Measurements from ENCODE around the gene SPOPL. TPM values are rescaled to one million over a fixed set of nuclear protein-coding genes. Genes with fewer than 3 reads are reported as not detected.
"Not testable (repeated sequence)": the region's sequence is repeated elsewhere in the genome, so short reads cannot be mapped to it uniquely, and the experiment has no call there.

SPOPL gene
- total RNA-seq, 2 donors from 2014 or later: 19.7 to 24.9 TPM

GRCh38 chr2:138521821-138522220 is 20.3 kb downstream of the SPOPL start:
- Histone ChIP-seq H3K27ac (no peak overlapping the region), H3K36me3 (no peaks in the 10 kb centered on the region), H3K9me3 (no peaks in the 10 kb centered on the region), H3K27me3 (replicated peaks; ENCODE audit: insufficient read depth) (no peaks in the 10 kb centered on the region), H3K4me1 (replicated peaks) (no peaks in the 10 kb centered on the region), H3K4me3 (no peak overlapping the region)
- DNase-seq (ENCODE audit: low spot score): no peak
- intact Hi-C loops (cut with DNase I): no loop called here
- TF ChIP-seq POLR2A (IDR thresholded peaks at IDR 0.05) (no peak), POLR2AphosphoS5 (IDR thresholded peaks at IDR 0.05) (no peak), CTCF (IDR thresholded peaks at IDR 0.05) (no peak)
- WGBS: 84% methylated on average over 5 of the region's 5 CpGs

- H3K27ac ChIP-seq: no peak overlapping the region
- H3K27me3 ChIP-seq (replicated peaks; ENCODE audit: insufficient read depth): no peaks in the 10 kb centered on the region
- intact Hi-C loops (cut with DNase I): no loop called here
- no peak for TF ChIP-seq POLR2AphosphoS5 (IDR thresholded peaks at IDR 0.05)
- no peak for TF ChIP-seq CTCF (IDR thresholded peaks at IDR 0.05)
- no peak for TF ChIP-seq POLR2A (IDR thresholded peaks at IDR 0.05)
- no peaks in the 10 kb centered on the region for H3K36me3 ChIP-seq
- H3K9me3 ChIP-seq: no peaks in the 10 kb centered on the region
- 86% methylated on average over 3 of the region's 3 CpGs for WGBS
- DNase-seq (ENCODE audit: low spot score): no peak
- no peak overlapping the region for H3K4me3 ChIP-seq
- H3K4me1 ChIP-seq (replicated peaks): no peaks in the 10 kb centered on the region
These were observed 21.0 kb downstream of the SPOPL start for GRCh38 chr2:138522556-138522955.

GRCh38 chr2:138523018-138523672 is 21.6 kb downstream of the SPOPL start:
- H3K4me3 ChIP-seq; H3K4me1 ChIP-seq (replicated peaks); H3K27me3 ChIP-seq (replicated peaks; ENCODE audit: insufficient read depth); H3K36me3 ChIP-seq; H3K9me3 ChIP-seq; intact Hi-C loops (cut with DNase I); H3K27ac ChIP-seq; DNase-seq (ENCODE audit: low spot score): not testable (repeated sequence)
- 88% methylated on average over 7 of the region's 7 CpGs for WGBS

GRCh38 chr2:138523673-138524042 is 22.1 kb downstream of the SPOPL start:
- H3K27ac ChIP-seq; H3K36me3 ChIP-seq; H3K4me3 ChIP-seq; intact Hi-C loops (cut with DNase I); H3K27me3 ChIP-seq (replicated peaks; ENCODE audit: insufficient read depth); H3K4me1 ChIP-seq (replicated peaks); DNase-seq (ENCODE audit: low spot score); H3K9me3 ChIP-seq: not testable (repeated sequence)
- WGBS: 82% methylated on average over 3 of the region's 3 CpGs

GRCh38 chr2:138524353-138524752 is 22.8 kb downstream of the SPOPL start:
- H3K9me3 ChIP-seq; H3K4me3 ChIP-seq; H3K36me3 ChIP-seq; H3K4me1 ChIP-seq (replicated peaks); H3K27ac ChIP-seq; H3K27me3 ChIP-seq (replicated peaks; ENCODE audit: insufficient read depth); DNase-seq (ENCODE audit: low spot score); intact Hi-C loops (cut with DNase I): not testable (repeated sequence)
- 97% methylated on average over 1 of the region's 1 CpG for WGBS

- WGBS: 43% methylated on average over 3 of the region's 3 CpGs
- Histone ChIP-seq H3K27ac (no peak overlapping the region), H3K36me3 (no peaks in the 10 kb centered on the region), H3K27me3 (replicated peaks; ENCODE audit: insufficient read depth) (no peaks in the 10 kb centered on the region), H3K9me3 (no peaks in the 10 kb centered on the region), H3K4me1 (replicated peaks) (no peaks in the 10 kb centered on the region), H3K4me3 (no peak overlapping the region)
- TF ChIP-seq CTCF (IDR thresholded peaks at IDR 0.05) (no peak), POLR2AphosphoS5 (IDR thresholded peaks at IDR 0.05) (no peak), POLR2A (IDR thresholded peaks at IDR 0.05) (no peak)
- no peak for DNase-seq (ENCODE audit: low spot score)
- intact Hi-C loops (cut with DNase I): no loop called here
These were observed 30.3 kb downstream of the SPOPL start for GRCh38 chr2:138531913-138532312.
